Left lung (tissue), 10 donors: Measurements from ENCODE around the gene GDF2. TPM values are rescaled to one million over a fixed set of nuclear protein-coding genes. Genes with fewer than 3 reads are reported as not detected.
A peak's percentile ranks its signal among the peaks of the same experiment; 100 is the strongest.

Source experiments
- ATAC-seq: fragments of 200-7000 bp; cut with Tn5 transposase; one replicate; pipeline ENCODE4 v1.9.1; 2020; ENCODE audit warnings: moderate library complexity
- DNase-seq, 4 donors: peaks; one replicate each; pipeline ENCODE4 v3.0.0-alpha.2; 2013 to 2020
- H3K27ac ChIP-seq, 2 donors: fragments of 200-600 bp; sonication (generic) in 1 of 2; one replicate each; pipeline versions ENCODE4 v1.5.0 to v1.8.0; 2020 to 2021
- H3K27me3 ChIP-seq, 2 donors: fragments of 200-600 bp; sonication (generic) in 1 of 2; one replicate each; pipeline versions ENCODE4 v1.5.0 to v1.8.0; 2020 to 2021
- H3K36me3 ChIP-seq, 2 donors: fragments of 200-600 bp; sonication (generic) in 1 of 2; one replicate each; pipeline versions ENCODE4 v1.5.0 to v1.8.0; 2020 to 2021
- H3K4me1 ChIP-seq, 2 donors: fragments of 200-600 bp; one replicate each; pipeline ENCODE4 v1.8.0; 2021
- H3K4me3 ChIP-seq, 2 donors: fragments of 200-600 bp; sonication (generic) in 1 of 2; one replicate each; pipeline versions ENCODE4 v1.5.0 to v1.8.0; 2020 to 2021; ENCODE audit warnings: mild to moderate bottlenecking in 1 of 2
- H3K9me3 ChIP-seq, 2 donors: fragments of 200-600 bp; sonication (generic) in 1 of 2; one replicate each; pipeline versions ENCODE4 v1.5.0 to v1.8.0; 2020 to 2021
- CTCF ChIP-seq, 2 donors: fragments of 200-600 bp; sonication (generic) in 1 of 2; IDR thresholded peaks; one replicate each; pipeline versions ENCODE4 v1.5.0 to v1.8.0; 2021; ENCODE audit warnings: antibody characterized with exemption in 2 of 2
- intact Hi-C, 2 donors: fragments of 100-400 bp; cut with DNase I; formaldehyde crosslinking; loops; one replicate each; pipeline versions ENCODE4 v1.11.2 to v1.14.2; 2022
- polyA plus RNA-seq, 6 donors: library from polyadenylated mRNA; unstranded; fragments of 120-200 nt; gene quantifications; one replicate each; pipeline ENCODE4 v1.2.1, GENCODE V29; 2013; ENCODE audit not compliant: insufficient read length in 6 of 6
- total RNA-seq, 2 donors: library from RNA; stranded (reverse); fragmentation: NEBNext Ultra II Directional; extraction: Animal tissue kit (Norgen Biotek cat#: 25700); gene quantifications; one replicate each; pipeline ENCODE4 v1.2.1, GENCODE V29; 2021
- donor health status: DM: no; HTN: yes; CAD: no.
- donor health status: DM: no; HTN: no; CAD: no.

GDF2 gene
- total and polyA plus RNA-seq, 8 donors = 0.20 to 0.39 (median 0.23) TPM; not detected in 2

GRCh38 chr10:47323636-47324296 lies 1.5 kb downstream of the GDF2 start:
- H3K27ac ChIP-seq = no peak overlapping the region
- intact Hi-C loops = no loop called here
- H3K4me1 ChIP-seq = no peaks in the 10 kb centered on the region
- ATAC-seq = no peak
- H3K36me3 ChIP-seq = no peaks in the 10 kb centered on the region
- peaks cover 0 to 19% of the 10 kb centered on the region in 2 donors for H3K27me3 ChIP-seq
- no peak overlapping the region for H3K4me3 ChIP-seq
- no peaks in the 10 kb centered on the region for H3K9me3 ChIP-seq
- TF ChIP-seq CTCF (IDR thresholded peaks at IDR 0.05) = no peak
- DNase-seq = peak in 1 of 4 donors; percentile 21

DNA sequence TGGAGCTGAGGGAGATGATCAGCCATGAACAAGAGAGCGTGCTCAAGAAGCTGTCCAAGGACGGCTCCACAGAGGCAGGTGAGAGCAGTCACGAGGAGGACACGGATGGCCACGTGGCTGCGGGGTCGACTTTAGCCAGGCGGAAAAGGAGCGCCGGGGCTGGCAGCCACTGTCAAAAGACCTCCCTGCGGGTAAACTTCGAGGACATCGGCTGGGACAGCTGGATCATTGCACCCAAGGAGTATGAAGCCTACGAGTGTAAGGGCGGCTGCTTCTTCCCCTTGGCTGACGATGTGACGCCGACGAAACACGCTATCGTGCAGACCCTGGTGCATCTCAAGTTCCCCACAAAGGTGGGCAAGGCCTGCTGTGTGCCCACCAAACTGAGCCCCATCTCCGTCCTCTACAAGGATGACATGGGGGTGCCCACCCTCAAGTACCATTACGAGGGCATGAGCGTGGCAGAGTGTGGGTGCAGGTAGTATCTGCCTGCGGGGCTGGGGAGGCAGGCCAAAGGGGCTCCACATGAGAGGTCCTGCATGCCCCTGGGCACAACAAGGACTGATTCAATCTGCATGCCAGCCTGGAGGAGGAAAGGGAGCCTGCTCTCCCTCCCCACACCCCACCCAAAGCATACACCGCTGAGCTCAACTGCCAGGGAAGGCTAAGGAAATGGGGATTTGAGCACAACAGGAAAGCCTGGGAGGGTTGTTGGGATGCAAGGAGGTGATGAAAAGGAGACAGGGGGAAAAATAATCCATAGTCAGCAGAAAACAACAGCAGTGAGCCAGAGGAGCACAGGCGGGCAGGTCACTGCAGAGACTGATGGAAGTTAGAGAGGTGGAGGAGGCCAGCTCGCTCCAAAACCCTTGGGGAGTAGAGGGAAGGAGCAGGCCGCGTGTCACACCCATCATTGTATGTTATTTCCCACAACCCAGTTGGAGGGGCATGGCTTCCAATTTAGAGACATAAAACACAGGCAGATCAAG lies 3.3 kb downstream of the GDF2 start:
- no peaks in the 10 kb centered on the region for H3K4me1 ChIP-seq
- H3K27me3 ChIP-seq = peaks cover 0 to 18% of the 10 kb centered on the region in 2 donors
- DNase-seq = peak in 1 of 4 donors; percentile 49
- H3K9me3 ChIP-seq = no peaks in the 10 kb centered on the region
- TF ChIP-seq CTCF (IDR thresholded peaks at IDR 0.05) = no peak
- intact Hi-C loops = no loop called here
- no peak overlapping the region for H3K4me3 ChIP-seq
- H3K27ac ChIP-seq = no peak overlapping the region
- no peak for ATAC-seq
- no peaks in the 10 kb centered on the region for H3K36me3 ChIP-seq

- no peak for TF ChIP-seq CTCF (IDR thresholded peaks at IDR 0.05)
- Histone ChIP-seq H3K27me3 (peaks cover 0 to 15% of the 10 kb centered on the region in 2 donors), H3K9me3 (no peaks in the 10 kb centered on the region), H3K27ac (no peak overlapping the region), H3K4me3 (no peak overlapping the region), H3K4me1 (no peaks in the 10 kb centered on the region), H3K36me3 (no peaks in the 10 kb centered on the region)
- DNase-seq = peak in 1 of 4 donors; percentile 47
- ATAC-seq = no peak
- intact Hi-C loops = no loop called here
Measured at GRCh38 chr10:47326306-47326926, 4.2 kb downstream of the GDF2 start.

- intact Hi-C loops = no loop called here
- Histone ChIP-seq H3K4me1 (no peaks in the 10 kb centered on the region), H3K27ac (no peak overlapping the region), H3K4me3 (no peak overlapping the region), H3K36me3 (no peaks in the 10 kb centered on the region), H3K27me3 (peaks cover 0 to 10% of the 10 kb centered on the region in 2 donors), H3K9me3 (no peaks in the 10 kb centered on the region)
- no peak for DNase-seq
- TF ChIP-seq CTCF (IDR thresholded peaks at IDR 0.05) = no peak
- no peak for ATAC-seq
Measured at GRCh38 chr10:47326927-47327330, 4.7 kb downstream of the GDF2 start.
